GM10266 (cell line): Measurements from ENCODE around the gene SENP7.

ENCODE experiments used
- DNase-seq: peaks from one replicate; pipeline ENCODE4 v3.0.0; 2012; ENCODE audit errors: extremely low spot score
- CTCF ChIP-seq: IDR thresholded peaks from 2 replicates; pipeline ENCODE4 v1.5.1; 2012; ENCODE audit warnings: mild to moderate bottlenecking, low read depth; ENCODE audit not compliant: control insufficient read depth, insufficient read depth; ENCODE audit errors: missing control alignments

SENP7 gene

GRCh38 chr3:101278727-101279126, 234.3 kb downstream of the SENP7 start:
- DNase-seq: no peak
- no peak for TF ChIP-seq CTCF
